AG10803 (cell line): ENCODE data around the gene CTTN.
A peak's percentile ranks its signal among the peaks of the same experiment; 100 is the strongest.
"Not testable (repeated sequence)": the region's sequence is repeated elsewhere in the genome, so short reads cannot be mapped to it uniquely, and the experiment has no call there.

Experiments
- DNase-seq: peaks from one replicate; pipeline ENCODE4 v3.0.0; 2010; ENCODE audit warnings: low read depth
- H3K4me3 ChIP-seq: 2 replicates; pipeline ENCODE4 v1.5.1; 2011; ENCODE audit warnings: mild to moderate bottlenecking, low read length, control low read depth
- TF ChIP-seq, protein P1 (sequence below): conservative IDR thresholded peaks from 2 replicates; pipeline ENCODE4 v1.5.1; 2011; ENCODE audit warnings: mild to moderate bottlenecking, low read length, control low read depth, inconsistent platforms

Gene CTTN

GRCh38 chr11:70454197-70454767 lies 56.0 kb downstream of the CTTN start:
- TF ChIP-seq, protein P1, sequence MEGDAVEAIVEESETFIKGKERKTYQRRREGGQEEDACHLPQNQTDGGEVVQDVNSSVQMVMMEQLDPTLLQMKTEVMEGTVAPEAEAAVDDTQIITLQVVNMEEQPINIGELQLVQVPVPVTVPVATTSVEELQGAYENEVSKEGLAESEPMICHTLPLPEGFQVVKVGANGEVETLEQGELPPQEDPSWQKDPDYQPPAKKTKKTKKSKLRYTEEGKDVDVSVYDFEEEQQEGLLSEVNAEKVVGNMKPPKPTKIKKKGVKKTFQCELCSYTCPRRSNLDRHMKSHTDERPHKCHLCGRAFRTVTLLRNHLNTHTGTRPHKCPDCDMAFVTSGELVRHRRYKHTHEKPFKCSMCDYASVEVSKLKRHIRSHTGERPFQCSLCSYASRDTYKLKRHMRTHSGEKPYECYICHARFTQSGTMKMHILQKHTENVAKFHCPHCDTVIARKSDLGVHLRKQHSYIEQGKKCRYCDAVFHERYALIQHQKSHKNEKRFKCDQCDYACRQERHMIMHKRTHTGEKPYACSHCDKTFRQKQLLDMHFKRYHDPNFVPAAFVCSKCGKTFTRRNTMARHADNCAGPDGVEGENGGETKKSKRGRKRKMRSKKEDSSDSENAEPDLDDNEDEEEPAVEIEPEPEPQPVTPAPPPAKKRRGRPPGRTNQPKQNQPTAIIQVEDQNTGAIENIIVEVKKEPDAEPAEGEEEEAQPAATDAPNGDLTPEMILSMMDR = no peak
- H3K4me3 ChIP-seq = no peak overlapping the region
- no peak for DNase-seq

DNA sequence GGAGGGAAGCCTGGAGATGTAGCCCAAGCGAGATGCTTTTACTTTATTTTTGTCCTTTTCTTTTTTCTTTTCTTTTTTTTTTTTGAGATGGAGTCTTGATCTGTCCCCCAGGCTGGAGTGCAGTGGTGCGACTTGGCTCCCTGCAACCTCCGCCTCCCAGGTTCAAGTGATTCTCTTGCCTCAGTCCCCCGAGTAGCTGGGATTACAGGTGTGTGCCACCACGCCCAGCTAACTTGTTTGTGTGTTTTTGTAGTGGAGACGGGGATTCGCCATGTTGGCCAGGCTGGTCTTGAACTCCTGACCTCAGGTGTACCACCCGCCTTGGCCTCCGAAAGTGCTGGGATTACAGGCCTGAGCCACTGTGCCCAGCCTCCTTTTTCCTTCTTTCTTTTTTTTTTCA lies 56.5 kb downstream of the CTTN start:
- not testable (repeated sequence) for H3K4me3 ChIP-seq, DNase-seq

- no peak overlapping the region for H3K4me3 ChIP-seq
- TF ChIP-seq, protein P1 = no peak
- DNase-seq = no peak
These were observed 57.0 kb downstream of the CTTN start for GRCh38 chr11:70455354-70455753.

DNA sequence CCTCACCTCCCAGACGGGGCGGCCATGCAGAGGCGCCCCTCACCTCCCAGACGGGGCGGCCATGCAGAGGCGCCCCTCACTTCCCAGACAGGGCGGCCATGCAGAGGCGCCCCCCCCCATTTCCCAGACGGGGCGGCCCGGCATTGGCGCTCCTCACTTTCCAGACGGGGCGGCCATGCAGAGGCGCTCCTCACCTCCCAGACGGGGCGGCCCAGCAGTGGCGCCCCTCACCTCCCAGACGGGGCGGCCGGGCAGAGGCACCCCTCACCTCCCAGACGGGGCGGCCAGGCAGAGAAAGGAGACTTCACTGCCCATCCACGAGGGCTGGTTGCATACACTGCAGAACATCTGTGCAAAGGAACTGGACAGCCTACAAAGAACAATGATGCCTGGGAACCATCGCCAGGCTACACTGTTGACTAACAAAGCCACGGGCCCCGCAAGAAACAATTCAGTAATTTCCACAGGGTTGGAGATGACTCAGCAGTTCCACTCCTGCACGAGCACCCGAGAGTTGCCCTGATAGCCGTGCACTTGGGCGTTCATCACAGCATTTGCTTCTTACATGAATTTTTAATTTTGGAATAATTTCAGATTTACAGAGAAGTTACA lies 58.7 kb downstream of the CTTN start:
- H3K4me3 ChIP-seq = no peak overlapping the region
- TF ChIP-seq, protein P1 = 0 out of 2 replicates have a peak, but pooled peaks have one; percentile 3
- DNase-seq = peak; percentile 73

GRCh38 chr11:70458736-70459135 lies 60.4 kb downstream of the CTTN start:
- no peak for DNase-seq
- TF ChIP-seq, protein P1 = no peak
- no peak overlapping the region for H3K4me3 ChIP-seq

- DNase-seq = no peak
- TF ChIP-seq, protein P1 = no peak
- no peak overlapping the region for H3K4me3 ChIP-seq
These were observed 61.8 kb downstream of the CTTN start for GRCh38 chr11:70460111-70460510.

DNA sequence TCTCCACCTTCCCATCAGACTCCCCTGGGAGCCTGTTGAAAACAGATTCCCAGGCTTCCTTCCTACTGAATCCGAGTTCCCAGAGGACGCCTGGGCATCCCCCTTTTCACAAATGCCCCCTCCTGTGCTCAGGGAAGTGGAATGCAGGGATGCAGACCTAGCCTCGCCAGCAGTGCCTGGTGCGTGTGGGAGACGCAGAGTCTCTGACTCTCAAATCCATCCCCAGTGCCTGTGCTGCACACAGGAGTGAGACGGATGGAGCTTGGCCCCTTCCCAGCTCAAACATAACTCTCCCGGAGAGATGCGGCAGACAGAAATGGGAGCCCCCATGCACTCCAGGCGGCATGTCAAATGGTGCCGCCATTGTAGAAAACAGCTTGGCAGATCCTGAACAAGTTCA lies 62.6 kb downstream of the CTTN start:
- TF ChIP-seq, protein P1 = no peak
- no peak for DNase-seq
- no peak overlapping the region for H3K4me3 ChIP-seq
